Fibroblast of lung (primary cell): Measurements from ENCODE around the gene FLNC. TPM values are rescaled to one million over a fixed set of nuclear protein-coding genes. Genes with fewer than 3 reads are reported as not detected.

Experiments used
- DNase-seq, 2 donors: peaks; one replicate each; pipeline versions ENCODE4 v3.0.0 to v3.0.0-alpha.2; 2010; ENCODE audit warnings: low read depth in 2 of 2
- H2AFZ ChIP-seq: 2 replicates; pipeline ENCODE4 v1.5.1; 2012; ENCODE audit warnings: low read length, control low read depth, inconsistent platforms
- H3K27ac ChIP-seq: 2 replicates; pipeline ENCODE4 v1.5.1; 2011; ENCODE audit warnings: low read length, control low read depth; ENCODE audit not compliant: insufficient read depth
- H3K27me3 ChIP-seq: 2 replicates; pipeline ENCODE4 v1.5.1; 2011; ENCODE audit warnings: mild to moderate bottlenecking, low read length; ENCODE audit not compliant: control insufficient read depth, insufficient read depth
- H3K36me3 ChIP-seq: 2 replicates; pipeline ENCODE4 v1.5.1; 2011; ENCODE audit warnings: low read length; ENCODE audit not compliant: control insufficient read depth, insufficient read depth
- H3K4me1 ChIP-seq: 2 replicates; pipeline ENCODE4 v1.5.1; 2011; ENCODE audit warnings: low read length; ENCODE audit not compliant: control insufficient read depth, insufficient read depth; ENCODE audit errors: extremely low read depth
- H3K4me2 ChIP-seq: 2 replicates; pipeline ENCODE4 v1.5.1; 2011; ENCODE audit warnings: low read length, control low read depth; ENCODE audit not compliant: insufficient read depth; ENCODE audit errors: extremely low read depth
- H3K4me3 ChIP-seq, 4 experiments: fragments of 200-600 bp in 1 of 4; sonication (generic) in 1 of 4; replicated peaks in 1 of 4; 2 replicates each; pipeline ENCODE4 v1.5.1; 2011 to 2016; ENCODE audit warnings: low read length in 4 of 4, low read depth in 3 of 4, mild to moderate bottlenecking in 3 of 4, control low read depth in 2 of 4, inconsistent platforms in 1 of 4, mixed read lengths in 1 of 4; ENCODE audit not compliant: insufficient read depth in 1 of 4; ENCODE audit errors: control extremely low read depth in 1 of 4
- H3K79me2 ChIP-seq: 2 replicates; pipeline ENCODE4 v1.5.1; 2012; ENCODE audit warnings: mild to moderate bottlenecking, low read length, inconsistent platforms; ENCODE audit not compliant: control insufficient read depth, insufficient read depth
- H3K9ac ChIP-seq: 2 replicates; pipeline ENCODE4 v1.5.1; 2011; ENCODE audit warnings: mild to moderate bottlenecking, low read length, control low read depth; ENCODE audit not compliant: insufficient read depth
- H3K9me3 ChIP-seq: 2 replicates; pipeline ENCODE4 v1.5.1; 2012; ENCODE audit warnings: low read depth, low read length; ENCODE audit not compliant: control insufficient read depth, insufficient read depth
- H4K20me1 ChIP-seq: 2 replicates; pipeline ENCODE4 v1.5.1; 2011; ENCODE audit warnings: low read length; ENCODE audit not compliant: control insufficient read depth, insufficient read depth; ENCODE audit errors: extremely low read depth
- CTCF ChIP-seq, 2 donors: IDR thresholded peaks in 1 of 2; conservative IDR thresholded peaks in 1 of 2; 1 replicate in 1 of 2; 2 replicates in 1 of 2; pipeline ENCODE4 v1.5.1; 2011 to 2012; ENCODE audit warnings: low read length in 2 of 2, control low read depth in 1 of 2, inconsistent platforms in 1 of 2, low read depth in 1 of 2, mild to moderate bottlenecking in 1 of 2
- EZH2 ChIP-seq: IDR thresholded peaks from 2 replicates; pipeline ENCODE4 v1.5.1; 2012; ENCODE audit warnings: low read length, control low read depth, mild to moderate bottlenecking; ENCODE audit errors: missing control alignments
- polyA plus RNA-seq, 2 donors: library from polyadenylated mRNA; depleted of rRNA in 1 of 2; stranded (reverse) in 1 of 2; unstranded in 1 of 2; fragments of >200 nt; gene quantifications; 2 replicates each; pipeline ENCODE4 v1.2.1, GENCODE V29; 2011 to 2012; ENCODE audit warnings: missing spikeins in 1 of 2
- total RNA-seq: library from RNA; depleted of rRNA; stranded (reverse); fragments of >200 nt; gene quantifications from 2 replicates; pipeline ENCODE4 v1.2.1, GENCODE V29; 2014

Gene FLNC
- total and polyA plus RNA-seq, 2 donors (not counting 1 experiment from before 2014, with no cell fraction given): 29.3 to 191 TPM

GRCh38 chr7:128799451-128799850 is 30.8 kb upstream of the FLNC start:
- H3K4me2 ChIP-seq: no peak overlapping the region
- no peaks in the 10 kb centered on the region for H3K79me2 ChIP-seq
- TF ChIP-seq EZH2: no peak
- TF ChIP-seq CTCF (conservative IDR thresholded peaks at IDR 0.05 in 1 of 2, IDR thresholded peaks at IDR 0.05 in 1 of 2; ENCODE audit: low read depth in 1 of 2, low read length in 2 of 2): no peak
- H3K4me3 ChIP-seq: no peak overlapping the region
- H3K27me3 ChIP-seq: no peaks in the 10 kb centered on the region
- H3K9ac ChIP-seq: no peak overlapping the region
- no peaks in the 10 kb centered on the region for H3K4me1 ChIP-seq
- no peaks in the 10 kb centered on the region for H3K9me3 ChIP-seq
- DNase-seq: no peak
- no peaks in the 10 kb centered on the region for H4K20me1 ChIP-seq
- H3K27ac ChIP-seq: no peak overlapping the region
- no peak overlapping the region for H2AFZ ChIP-seq
- no peaks in the 10 kb centered on the region for H3K36me3 ChIP-seq

- TF ChIP-seq EZH2: no peak
- TF ChIP-seq CTCF (conservative IDR thresholded peaks at IDR 0.05 in 1 of 2, IDR thresholded peaks at IDR 0.05 in 1 of 2; ENCODE audit: low read depth in 1 of 2, low read length in 2 of 2): no peak
- H3K4me3 ChIP-seq: no peak overlapping the region
- no peaks in the 10 kb centered on the region for H3K27me3 ChIP-seq
- no peak overlapping the region for H3K9ac ChIP-seq
- no peaks in the 10 kb centered on the region for H3K9me3 ChIP-seq
- no peaks in the 10 kb centered on the region for H3K79me2 ChIP-seq
- no peak for DNase-seq
- no peaks in the 10 kb centered on the region for H3K4me1 ChIP-seq
- H2AFZ ChIP-seq: no peak overlapping the region
- no peaks in the 10 kb centered on the region for H4K20me1 ChIP-seq
- H3K27ac ChIP-seq: no peak overlapping the region
- no peak overlapping the region for H3K4me2 ChIP-seq
- peaks cover 6% of the 10 kb centered on the region for H3K36me3 ChIP-seq
Observed at GRCh38 chr7:128800567-128800966, 29.6 kb upstream of the FLNC start.

- Histone ChIP-seq H3K36me3 (peaks cover 6% of the 10 kb centered on the region), H3K9ac (no peak overlapping the region), H3K79me2 (no peaks in the 10 kb centered on the region), H3K27ac (no peak overlapping the region), H2AFZ (no peak overlapping the region), H3K4me3 (no peak overlapping the region), H4K20me1 (no peaks in the 10 kb centered on the region), H3K9me3 (no peaks in the 10 kb centered on the region), H3K4me2 (no peak overlapping the region), H3K4me1 (no peaks in the 10 kb centered on the region), H3K27me3 (no peaks in the 10 kb centered on the region)
- no peak for DNase-seq
- TF ChIP-seq EZH2 (no peak), CTCF (conservative IDR thresholded peaks at IDR 0.05 in 1 of 2, IDR thresholded peaks at IDR 0.05 in 1 of 2; ENCODE audit: low read depth in 1 of 2, low read length in 2 of 2) (no peak)
Observed at GRCh38 chr7:128801003-128801402, 29.2 kb upstream of the FLNC start.
